ENCODE results near the gene MAP3K6.
"Not testable (repeated sequence)": the region's sequence is repeated elsewhere in the genome, so short reads cannot be mapped to it uniquely, and the experiment has no call there.

MAP3K6 gene

DNA sequence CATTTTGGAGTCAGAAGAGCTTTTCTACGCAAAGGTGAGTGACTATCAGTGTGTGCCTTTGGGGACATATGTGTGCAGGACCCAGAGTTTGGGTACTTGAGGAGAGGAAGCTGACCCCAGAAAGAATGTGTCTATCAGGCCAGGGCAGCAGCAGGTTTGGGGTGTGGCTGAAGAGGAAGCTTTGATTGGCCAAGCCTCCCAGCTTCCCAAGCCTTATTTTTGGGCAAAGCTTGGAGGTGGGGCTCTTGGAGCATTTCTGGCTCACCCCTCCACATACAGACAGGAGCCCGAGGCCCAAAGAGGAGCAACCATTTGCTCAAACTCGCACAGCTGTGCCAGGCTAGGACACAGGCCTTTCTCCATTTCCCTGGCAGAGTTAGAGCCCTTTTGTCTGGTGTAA, 30.3 kb upstream of the MAP3K6 start:
- no peak for DNase-seq

DNA sequence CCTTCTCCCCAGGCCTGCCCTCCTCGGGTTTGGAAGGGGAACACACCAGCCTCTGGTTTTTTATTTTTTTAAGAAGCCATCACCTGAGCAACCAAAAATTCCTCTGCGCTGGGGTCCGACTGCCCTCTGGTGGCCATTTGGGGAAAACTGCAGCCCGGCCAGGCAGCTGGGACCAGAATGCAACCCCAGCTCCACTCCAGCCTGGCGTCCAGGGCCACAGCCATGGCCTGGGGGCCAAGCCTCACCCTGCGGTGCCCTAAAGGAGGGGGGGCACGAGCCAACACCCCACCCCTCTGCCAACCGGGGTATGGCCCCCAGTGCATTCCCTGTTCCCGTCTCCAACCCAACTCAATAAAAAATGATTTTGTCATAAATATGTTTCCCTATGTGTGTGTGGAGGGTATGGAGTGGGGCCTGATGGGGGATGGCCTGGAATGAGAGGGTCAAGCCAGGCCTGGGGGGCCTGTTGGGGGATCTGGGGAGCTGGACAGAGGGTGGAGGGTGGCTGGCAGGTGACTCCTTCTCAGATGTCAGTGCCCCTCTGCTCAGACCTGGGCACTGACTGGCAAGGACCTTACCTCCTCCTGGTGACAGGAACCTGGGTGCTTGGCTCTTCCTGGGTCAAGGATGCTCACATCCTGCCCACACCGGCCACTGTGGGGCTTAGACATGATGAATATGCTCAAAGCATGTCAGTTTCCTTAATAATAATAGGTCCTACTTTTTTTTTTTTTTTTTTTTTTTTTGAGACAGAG, 28.9 kb upstream of the MAP3K6 start:
- DNase-seq = peak; percentile 74

DNA sequence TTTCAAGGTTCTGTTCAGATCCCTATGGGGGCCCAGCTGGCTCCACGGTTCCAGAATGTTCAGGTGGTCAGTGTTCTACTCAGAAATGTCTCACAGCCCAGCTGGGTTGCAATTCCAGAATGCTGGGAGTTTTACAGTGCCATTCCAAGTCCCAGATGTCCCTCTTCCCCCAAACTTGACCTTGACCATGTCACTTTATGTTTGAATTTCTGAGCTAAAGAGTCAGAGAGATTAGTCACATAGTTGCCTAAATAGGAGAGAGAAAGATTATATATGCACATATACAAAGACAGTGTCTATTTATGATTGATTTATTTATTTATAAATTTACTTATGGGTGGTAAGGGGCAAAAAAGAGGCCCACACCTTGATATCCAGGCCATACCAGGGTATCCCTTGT, 28.2 kb upstream of the MAP3K6 start:
- no peak for DNase-seq

DNA sequence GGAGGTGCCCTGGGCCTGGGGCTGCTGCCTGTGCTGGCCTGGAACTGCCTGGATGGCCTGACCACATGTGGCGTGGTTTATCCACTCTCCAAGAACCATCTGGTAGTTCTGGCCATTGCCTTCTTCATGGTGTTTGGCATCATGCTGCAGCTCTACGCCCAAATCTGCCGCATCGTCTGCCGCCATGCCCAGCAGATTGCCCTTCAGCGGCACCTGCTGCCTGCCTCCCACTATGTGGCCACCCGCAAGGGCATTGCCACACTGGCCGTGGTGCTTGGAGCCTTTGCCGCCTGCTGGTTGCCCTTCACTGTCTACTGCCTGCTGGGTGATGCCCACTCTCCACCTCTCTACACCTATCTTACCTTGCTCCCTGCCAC, 27.5 kb upstream of the MAP3K6 start:
- DNase-seq = no peak

DNA sequence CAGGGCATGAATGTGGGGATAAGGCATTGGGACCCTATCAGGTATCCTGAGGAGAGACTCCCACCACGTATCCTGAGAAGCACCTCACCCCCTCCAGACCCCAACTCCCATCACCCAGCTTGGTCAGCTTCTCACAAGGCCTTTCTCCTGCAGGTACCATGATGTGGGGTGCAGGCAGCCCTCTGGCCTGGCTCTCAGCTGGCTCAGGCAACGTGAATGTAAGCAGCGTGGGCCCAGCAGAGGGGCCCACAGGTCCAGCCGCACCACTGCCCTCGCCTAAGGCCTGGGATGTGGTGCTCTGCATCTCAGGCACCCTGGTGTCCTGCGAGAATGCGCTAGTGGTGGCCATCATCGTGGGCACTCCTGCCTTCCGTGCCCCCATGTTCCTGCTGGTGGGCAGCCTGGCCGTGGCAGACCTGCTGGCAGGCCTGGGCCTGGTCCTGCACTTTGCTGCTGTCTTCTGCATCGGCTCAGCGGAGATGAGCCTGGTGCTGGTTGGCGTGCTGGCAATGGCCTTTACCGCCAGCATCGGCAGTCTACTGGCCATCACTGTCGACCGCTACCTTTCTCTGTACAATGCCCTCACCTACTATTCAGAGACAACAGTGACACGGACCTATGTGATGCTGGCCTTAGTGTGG, 27.0 kb upstream of the MAP3K6 start:
- DNase-seq = no peak

DNA sequence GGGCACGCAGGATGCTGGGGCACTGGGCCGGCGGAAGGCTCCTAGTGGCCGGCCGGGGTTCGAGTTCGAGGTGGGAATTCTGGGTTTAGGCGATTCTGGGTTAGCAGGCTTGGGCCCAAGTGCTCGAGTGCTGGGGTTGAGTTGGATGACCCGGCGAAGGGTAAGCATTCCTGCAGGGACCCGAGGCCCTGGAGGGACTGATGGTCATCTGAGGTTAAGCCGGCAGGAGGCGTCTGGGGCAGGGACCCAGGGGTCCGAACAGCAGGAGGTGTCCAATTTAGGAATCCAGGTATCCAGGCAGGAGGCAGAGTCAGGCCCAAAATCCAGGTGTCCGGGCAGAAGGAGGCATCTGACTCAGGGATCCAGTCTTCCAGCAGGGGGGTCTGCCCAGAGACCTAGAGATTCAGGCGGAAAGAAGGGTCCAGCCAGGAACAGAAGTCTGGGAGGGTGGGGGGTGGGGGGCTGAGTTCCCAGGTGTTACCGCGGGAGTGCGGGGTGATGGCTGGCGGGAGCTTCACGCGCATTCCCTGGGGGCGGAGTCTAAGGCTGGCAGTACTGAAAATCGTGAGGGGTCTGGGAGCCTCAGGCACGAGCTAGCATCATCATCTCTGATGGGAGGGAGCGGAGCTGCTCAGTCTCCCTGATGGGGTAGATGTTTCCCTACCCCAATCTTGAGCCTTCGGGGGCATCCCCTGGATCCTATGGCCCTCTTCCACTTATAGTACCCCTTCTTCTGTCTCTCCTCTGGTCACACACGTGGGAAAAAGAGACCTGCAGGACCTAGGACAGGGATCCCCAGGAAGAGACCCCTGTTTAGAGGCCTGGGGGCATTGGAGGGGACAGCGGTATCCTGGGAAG, 26.2 kb upstream of the MAP3K6 start:
- no peak for DNase-seq

DNA sequence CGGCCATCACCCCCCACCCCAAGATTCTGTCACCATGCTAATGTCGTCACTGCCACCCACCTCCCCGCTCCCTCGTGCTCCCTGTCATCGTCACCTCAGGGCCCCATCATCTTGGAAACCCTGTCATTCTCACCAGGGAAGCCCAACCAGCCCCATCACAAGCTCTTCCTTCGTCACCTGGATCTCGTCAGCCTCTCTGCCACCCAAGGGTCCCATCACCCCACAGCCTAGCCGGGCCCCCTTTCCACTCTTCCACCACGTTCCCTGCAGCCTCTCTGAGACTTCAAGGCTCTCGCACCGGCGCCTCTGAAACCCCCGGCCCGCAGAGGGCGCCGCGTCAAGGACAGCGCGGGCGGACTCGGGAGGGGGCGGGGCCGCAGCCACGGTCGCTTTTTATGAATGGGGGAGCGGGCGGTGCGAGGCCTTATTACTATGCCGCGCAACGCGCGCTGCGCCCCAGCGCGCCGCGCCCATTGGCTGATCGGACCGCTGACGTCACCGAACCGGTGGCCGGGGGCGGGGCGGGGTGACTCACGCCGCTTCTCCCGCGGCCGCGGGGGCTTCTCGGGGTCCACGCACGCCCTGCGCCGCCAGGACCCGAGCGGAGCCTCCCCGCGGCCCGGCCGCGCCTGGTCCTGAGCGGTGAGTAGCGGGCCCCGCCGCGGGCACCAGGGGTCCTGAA, 25.5 kb upstream of the MAP3K6 start, which contains the start of gene GPR3:
TSS of gene GPR3 (plus strand) at position 527 of the 682 bp plus-strand sequence. CDS start 1,177 bp downstream, outside the sequence.
- DNase-seq = peak; percentile 93

DNA sequence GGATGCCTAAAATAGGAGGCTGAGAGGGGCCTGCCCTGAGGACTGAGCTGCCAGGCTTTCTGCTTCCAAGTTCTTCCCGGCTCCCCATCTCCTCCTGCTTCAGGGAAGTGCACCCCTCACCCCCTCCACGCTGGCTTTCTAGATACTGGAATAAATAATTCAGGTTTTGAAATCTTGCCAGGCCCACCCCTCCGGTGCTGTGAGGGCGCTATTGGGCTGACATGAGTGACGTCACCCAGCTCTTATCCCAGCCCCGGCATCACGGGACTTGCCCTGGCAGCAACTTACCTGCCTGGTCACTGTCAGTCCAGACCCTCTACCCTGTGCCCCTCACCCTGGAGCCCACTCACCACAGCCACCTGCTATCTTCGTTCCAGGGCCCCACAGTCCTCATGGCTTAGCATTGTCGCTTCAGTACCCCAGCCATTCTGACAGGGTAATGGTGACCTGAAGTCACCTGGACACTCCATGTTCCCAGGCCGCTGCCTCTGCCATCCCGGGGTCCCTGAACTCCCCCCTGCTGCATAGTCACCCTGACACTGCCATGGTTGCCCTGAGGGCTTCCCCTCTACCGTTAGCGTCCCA, 24.8 kb upstream of the MAP3K6 start:
- DNase-seq = peak; percentile 7

DNA sequence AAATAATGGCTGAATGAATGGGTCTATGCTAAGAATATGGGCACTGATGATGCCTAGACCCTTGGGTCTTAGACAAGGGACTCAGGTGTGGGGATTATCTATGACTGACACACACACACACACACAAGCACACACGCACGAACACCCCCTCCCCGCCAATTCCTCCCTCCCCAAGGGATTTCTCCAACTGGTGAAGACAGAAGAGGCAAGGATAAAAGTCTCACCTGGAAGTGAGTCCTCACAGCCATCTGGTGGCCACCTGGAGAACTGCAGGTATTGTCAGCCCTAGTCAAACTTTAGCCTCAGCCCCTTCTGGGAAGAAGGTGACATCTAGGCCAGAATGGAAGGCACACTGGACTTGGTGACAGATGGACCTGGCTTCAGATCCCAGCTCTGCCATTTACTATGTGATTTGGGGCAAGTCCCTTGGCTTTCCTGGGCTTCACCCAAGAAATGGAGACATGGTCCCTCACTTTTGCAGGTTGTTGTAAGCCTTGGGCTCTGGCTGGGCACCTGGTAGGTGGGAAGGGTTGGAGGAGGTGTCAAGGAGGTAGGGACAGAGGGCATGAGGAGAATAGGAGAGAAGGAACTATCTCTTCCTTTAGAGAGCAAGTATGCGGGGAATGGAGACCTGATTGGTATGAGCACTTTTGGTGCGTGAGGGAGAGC, 21.7 kb upstream of the MAP3K6 start:
- DNase-seq = peak; percentile 65

DNA sequence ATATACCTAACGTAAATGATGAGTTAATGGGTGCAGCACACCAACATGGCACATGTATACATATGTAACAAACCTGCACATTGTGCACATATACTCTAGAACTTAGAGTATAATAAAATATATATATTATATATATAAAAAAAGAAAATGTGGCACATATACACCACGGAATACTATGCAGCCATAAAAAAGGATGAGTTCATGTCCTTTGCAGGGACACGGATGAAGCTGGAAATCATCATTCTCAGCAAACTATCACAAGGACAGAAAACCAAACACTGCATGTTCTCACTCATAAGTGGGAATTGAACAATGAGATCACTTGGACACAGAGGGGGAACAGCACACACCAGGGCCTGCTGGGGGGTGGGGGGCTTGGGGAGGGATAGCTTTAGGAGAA, 18.0 kb upstream of the MAP3K6 start:
- not testable (repeated sequence) for DNase-seq

DNA sequence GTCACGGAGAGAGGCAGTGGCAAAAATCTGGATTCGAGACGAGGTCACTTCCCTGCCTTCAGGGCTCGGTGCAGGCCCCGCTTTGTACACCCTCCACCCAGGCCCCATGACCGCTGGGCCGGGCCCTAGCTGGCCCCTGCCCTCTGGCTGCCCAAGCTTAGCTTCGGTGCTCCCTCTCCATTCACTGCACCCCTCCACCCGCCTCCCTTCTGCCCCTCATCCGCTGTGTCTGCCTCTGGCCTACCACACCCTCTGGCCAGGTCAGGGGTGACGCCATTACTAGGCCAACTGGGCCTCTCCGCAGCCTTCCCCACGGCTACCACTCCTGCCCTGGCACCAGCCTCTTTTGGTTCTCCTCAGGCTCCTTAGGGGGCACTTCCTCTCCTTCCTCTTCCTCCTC, 16.9 kb upstream of the MAP3K6 start:
- DNase-seq = no peak

DNA sequence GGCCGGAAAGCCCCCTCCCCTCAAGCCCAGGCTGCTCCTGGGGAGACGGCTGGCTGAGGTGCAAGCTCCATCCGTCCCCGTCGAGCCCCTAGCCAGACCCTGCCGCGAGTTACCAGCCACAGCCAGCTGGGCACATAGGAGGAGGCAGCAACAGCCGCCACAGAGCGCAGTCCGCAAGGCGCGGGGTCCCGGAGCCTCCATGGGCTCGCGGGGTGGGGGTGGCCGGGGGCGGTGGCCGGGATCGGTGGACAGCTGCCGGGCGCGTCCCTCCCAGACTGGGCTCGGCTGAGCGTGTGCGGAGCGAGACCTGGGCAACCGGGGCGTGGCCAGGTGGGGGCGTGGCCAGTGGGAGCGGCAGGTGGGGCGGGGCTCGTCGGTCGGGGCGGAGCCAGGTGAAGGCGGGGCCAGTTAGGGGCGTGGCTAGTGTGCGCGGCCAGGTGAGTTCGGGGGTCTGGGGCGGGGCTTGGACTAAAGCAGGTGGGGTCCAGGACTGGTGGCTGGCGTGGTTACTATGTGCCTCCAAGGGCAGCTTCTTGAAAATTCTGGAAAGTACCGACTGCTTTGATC, 16.4 kb upstream of the MAP3K6 start, which contains the start of gene CD164L2:
TSS of gene CD164L2 (minus strand) at position 295 of the 567 bp plus-strand sequence. CDS start at position 201, 94 bp downstream.
- DNase-seq = peak; percentile 24

DNA sequence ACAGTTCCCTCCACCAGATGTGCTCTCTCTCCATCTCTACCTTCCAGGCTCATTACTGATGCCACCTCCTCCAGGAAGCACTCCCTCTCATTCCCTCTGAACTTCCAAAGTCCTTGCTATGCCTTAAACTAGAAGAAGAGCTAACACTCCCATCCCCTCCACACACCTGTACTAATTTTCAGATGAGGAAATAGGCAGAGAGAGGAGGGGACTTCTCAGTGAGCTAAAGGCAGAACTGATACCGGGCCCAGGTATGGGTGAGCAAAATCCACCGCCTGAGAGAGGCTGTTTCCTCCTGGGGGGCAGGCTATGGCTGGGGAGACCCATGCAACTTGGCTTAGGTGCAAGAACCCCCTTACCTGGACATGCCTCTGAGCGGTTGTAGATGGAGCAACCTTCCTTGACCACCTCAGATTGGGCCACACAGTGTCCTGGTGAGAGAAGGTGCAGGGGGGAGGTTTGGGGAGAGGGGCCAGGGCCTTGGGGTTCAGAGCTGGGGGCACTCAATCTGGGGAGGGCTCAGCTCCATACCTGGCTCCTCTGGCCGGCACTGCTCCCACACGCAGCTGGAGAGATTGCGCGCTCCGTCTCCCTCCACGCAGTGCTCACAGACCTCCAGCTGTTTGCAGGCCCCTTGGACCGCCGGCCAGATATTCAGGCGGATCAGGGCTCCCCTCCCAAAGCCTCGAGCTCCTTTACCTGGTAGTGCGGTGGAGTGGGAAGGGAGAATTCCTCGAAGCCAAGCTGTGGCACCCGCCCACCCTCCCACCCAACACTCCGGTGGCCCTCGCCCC, 15.4 kb upstream of the MAP3K6 start:
- DNase-seq = no peak

DNA sequence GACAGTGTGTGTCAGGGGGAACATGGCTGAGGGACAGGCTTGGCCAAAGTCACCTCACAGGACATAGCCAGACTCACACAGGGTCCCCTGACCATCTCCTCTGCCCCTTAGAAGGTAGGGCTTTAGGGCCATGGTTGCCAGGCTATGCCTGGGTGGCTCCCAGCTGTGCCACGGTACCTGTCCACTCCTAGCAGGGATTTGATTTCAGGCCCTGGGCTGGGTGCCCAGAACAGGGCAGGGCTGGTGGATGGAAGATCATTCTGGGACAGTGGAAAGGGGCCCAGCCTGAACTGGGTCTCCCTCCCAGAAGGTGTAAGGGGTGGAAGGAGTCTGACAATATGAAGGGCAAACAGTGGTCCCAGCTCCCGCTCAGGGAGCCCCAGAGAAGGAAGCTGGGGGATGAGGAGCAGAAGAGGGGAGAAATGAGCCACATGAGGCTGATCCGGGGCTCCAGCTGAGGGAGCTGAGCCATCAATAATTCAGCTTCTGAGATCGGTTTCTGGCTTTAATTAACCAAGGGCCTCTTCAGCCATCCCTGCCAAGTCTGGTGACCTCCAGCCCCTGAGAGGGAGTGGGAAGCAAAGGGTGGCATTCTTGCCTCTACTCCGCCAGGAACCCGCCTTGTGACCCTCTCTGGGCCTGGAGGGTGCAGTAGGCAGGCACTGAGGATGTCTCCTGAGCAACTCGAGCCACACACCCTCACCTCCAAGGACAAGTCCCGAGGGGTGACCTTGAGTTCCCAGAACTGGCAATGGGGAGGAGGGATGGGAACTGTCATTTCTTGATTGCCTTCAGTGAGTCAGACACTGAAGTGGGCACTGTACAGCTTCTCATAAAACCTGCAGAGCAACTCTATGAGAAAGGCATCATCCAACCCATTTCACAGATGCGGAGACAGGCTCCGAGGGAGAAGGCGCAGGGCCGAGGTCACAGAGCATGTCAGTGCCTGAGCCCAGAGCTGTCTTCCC, 14.3 kb upstream of the MAP3K6 start:
- DNase-seq = no peak

DNA sequence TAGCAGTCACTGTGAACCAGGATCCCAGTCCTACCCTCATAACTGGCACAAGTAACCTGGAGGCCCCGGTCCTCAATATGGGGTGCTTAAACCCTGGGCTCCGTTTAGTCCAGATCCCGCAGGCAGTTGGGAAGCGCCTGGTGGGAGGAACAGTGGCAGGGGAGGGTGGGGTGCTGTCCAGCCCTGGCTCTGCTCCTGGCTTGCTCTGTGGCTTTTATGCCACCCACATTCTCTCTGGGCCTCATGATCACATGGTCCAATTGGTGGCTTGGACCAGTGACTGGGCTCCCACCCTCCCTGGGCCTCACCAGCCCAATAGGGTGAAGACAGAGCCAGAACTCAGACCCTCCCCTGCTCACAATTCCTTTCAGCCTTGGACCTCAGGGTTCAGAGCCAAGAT, 13.5 kb upstream of the MAP3K6 start:
- DNase-seq = no peak

DNA sequence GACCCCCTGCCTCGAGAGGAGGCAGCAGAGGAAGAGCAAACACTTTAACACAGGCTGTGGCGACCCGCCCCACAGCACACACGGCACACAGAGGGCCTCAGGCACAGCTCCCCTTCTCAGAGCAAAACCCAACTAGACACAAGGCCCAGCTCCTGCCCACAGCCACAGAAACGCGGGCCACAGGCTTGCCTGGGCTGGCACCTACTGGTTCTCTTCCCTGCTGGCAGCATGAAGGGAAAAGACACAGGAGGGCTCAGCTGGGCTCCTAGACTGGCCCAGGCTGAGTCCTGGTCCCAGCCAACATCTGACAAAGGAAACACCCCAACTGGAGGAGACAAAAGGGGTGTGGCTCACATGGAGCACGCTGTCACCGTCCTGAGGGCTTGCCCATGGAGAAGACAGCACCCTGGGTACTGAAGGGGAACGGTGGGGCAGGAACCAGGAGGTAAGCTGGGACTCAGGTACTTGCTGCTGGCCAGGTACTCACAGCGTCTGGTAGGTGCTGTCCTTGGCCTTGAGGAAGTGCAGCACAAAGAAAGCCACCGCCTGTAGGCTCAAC, 12.9 kb upstream of the MAP3K6 start:
- no peak for DNase-seq

DNA sequence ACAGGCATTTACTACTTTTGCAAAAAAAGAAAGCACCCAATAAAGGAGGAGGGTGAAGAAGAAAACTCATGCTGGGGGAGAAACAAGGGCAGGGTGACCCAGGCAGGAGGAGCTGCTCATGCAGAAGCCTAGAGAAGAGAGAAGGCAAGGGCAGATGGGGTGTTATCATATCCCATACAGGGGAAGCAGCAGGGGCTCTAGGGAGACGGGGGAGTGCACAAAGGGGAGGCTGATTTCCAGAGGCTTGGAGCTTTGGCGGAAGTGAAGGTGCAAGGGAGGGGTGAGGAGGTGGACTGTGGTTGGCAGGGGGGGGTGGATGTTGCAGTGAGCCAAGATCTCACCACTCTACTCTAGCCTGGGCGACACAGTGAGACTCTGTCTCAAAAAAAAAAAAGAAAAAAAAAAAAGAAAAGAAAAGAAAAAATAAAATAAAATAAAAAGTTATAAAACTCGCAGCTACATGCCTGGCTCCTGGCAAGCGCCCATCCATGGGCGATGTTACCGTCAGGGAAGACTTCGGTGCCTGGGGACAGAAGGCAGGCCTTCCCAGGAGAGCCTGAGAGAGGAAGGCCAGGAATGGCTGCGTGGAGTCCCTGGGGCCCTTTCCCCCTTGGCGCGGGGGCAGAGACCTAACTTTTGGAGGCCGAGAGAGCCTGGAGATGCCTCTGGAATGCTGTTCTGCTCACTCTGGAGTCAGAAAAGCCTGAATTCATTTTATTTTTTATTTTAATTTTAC, 11.2 kb upstream of the MAP3K6 start:
- DNase-seq = no peak

DNA sequence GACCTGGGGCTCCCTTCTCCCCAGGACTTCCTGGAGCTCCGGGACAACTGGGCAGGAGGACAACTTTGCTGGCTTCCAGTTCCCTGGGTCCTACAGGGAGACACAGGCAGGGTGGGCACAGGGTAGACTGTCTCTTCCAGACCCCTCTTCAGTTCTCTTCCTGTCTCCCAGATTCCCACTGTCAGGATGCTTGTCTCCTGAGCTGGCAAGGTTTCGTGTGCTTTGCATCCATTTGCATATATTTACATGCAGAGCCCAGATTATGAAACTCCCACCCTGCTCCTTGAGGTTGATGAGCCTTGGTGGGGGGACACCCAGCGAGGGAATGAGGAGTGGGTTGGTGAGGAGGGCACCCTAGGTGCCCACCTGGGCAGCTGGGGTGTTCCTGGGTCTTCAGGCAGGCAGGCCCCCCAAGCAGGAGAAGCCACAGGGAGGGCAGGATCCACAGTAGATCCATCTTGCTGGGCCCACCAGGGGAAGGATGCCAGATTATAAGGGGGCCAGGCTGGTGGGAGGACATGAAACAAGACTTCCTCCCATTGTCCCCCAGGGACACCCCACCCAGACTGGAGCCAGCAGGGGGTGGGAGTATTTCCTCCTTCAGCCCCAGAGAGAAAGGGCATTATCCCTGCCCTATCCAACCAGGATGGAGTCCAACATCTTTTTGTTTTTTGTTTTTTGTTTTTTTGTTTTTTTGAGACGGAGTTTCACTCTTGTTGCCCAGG, 7.8 kb upstream of the MAP3K6 start, which contains the start of gene FCN3:
TSS of gene FCN3 (minus strand) at position 463 of the 725 bp plus-strand sequence. CDS start at position 457, 6 bp downstream.
- no peak for DNase-seq

All from effector CD8-positive, alpha-beta T cell (primary cell).